A673 (cell line): ENCODE data around the gene HCFC2. TPM values are rescaled to one million over a fixed set of nuclear protein-coding genes. Genes with fewer than 3 reads are reported as not detected.
A peak's percentile ranks its signal among the peaks of the same experiment; 100 is the strongest.

Source experiments
- BruUV-seq: library from RNA; stranded (reverse); fragments of 400-500 nt; replicated peaks from 2 replicates; lab custom pipeline; 2021; lab: Mats Ljungman, UMichigan
- CTCF ChIA-PET: fragments of 300-600 bp; sonication (Branson Sonifier 250); formaldehyde crosslinking; loops from one replicate; lab custom pipeline; 2022; ENCODE audit warnings: antibody characterized with exemption; lab: Charles Lee
- POLR2A ChIA-PET: fragments of 300-600 bp; sonication (Branson Sonifier 250); formaldehyde crosslinking; loops from one replicate; lab custom pipeline; 2022; ENCODE audit warnings: antibody characterized with exemption; ENCODE audit not compliant: low non-redundant PET; lab: Charles Lee
- DNase-seq: peaks from one replicate; pipeline ENCODE4 v3.0.0-alpha.2; 2015; ENCODE audit warnings: low spot score
- H3K27ac ChIP-seq: fragments of 200-600 bp; sonication (generic); 2 replicates; pipeline ENCODE4 v1.5.1; 2016; ENCODE audit warnings: mixed run types, low read depth, mild to moderate bottlenecking, mixed read lengths, antibody characterized with exemption, low read length; ENCODE audit not compliant: poor library complexity, severe bottlenecking
- H3K27me3 ChIP-seq: fragments of 200-600 bp; sonication (generic); replicated peaks from 2 replicates; pipeline ENCODE4 v1.6.1; 2017; ENCODE audit warnings: mixed run types, low read depth, mild to moderate bottlenecking, mixed read lengths, antibody characterized with exemption, low read length; ENCODE audit not compliant: insufficient read depth, poor library complexity
- H3K36me3 ChIP-seq: fragments of 200-600 bp; sonication (generic); 2 replicates; pipeline ENCODE4 v1.6.1; 2016; ENCODE audit warnings: mixed run types, mild to moderate bottlenecking, mixed read lengths, antibody characterized with exemption, low read length; ENCODE audit not compliant: insufficient read depth, poor library complexity, severe bottlenecking
- H3K4me1 ChIP-seq: fragments of 200-600 bp; sonication (generic); 2 replicates; pipeline ENCODE4 v1.6.1; 2017; ENCODE audit warnings: mixed run types, mild to moderate bottlenecking, mixed read lengths, antibody characterized with exemption, low read length; ENCODE audit not compliant: insufficient read depth, poor library complexity, severe bottlenecking
- H3K4me3 ChIP-seq: fragments of 200-600 bp; sonication (generic); 2 replicates; pipeline ENCODE4 v1.5.1; 2016; ENCODE audit warnings: low read depth, mixed run types, mild to moderate bottlenecking, mixed read lengths, low read length; ENCODE audit not compliant: poor library complexity, severe bottlenecking
- H3K9me3 ChIP-seq: fragments of 200-600 bp; sonication (generic); 2 replicates; pipeline ENCODE4 v1.6.1; 2016; ENCODE audit warnings: mixed run types, low read depth, mild to moderate bottlenecking, mixed read lengths, antibody characterized with exemption, low read length; ENCODE audit not compliant: poor library complexity, severe bottlenecking
- CTCF ChIP-seq: fragments of 300-800, 200-600 bp; sonication (generic); conservative IDR thresholded peaks from 2 replicates; pipeline ENCODE4 v1.5.1; 2017; ENCODE audit warnings: low read depth, mild to moderate bottlenecking, antibody characterized with exemption, low read length, moderate library complexity, mixed read lengths
- EZH2 ChIP-seq: fragments of 200-600 bp; sonication (generic); IDR thresholded peaks from 2 replicates; pipeline ENCODE4 v1.6.1; 2017; ENCODE audit warnings: borderline replicate concordance, low read depth, mild to moderate bottlenecking, mixed read lengths, antibody characterized with exemption, low read length; ENCODE audit not compliant: poor library complexity, severe bottlenecking
- intact Hi-C: fragments of 100-400 bp; cut with micrococcal nuclease; formaldehyde crosslinking; loops from one replicate; pipeline ENCODE4 v1.10.0; 2022; ENCODE audit not compliant: unreplicated experiment
- total RNA-seq: library from RNA; stranded (reverse); gene quantifications from 2 replicates; pipeline ENCODE4 v1.2.3, GENCODE V29; 2021

HCFC2 gene
- total RNA-seq, 1 experiment from 2014 or later, result 8.5 TPM

- peaks cover 23% of the 10 kb centered on the region for H3K4me1 ChIP-seq
- peak overlapping the region; percentile 67 for H3K27ac ChIP-seq
- H3K36me3 ChIP-seq, result no peaks in the 10 kb centered on the region
- intact Hi-C loops, result no loop called here
- peak overlapping the region; percentile 28 for H3K4me3 ChIP-seq
- ChIA-PET CTCF (interaction anchor here (0.6 kb wide), 1 partner anchor 30 kb away, joined by 6 read pairs; no protein-coding TSS in a partner anchor), POLR2A (no interaction called here)
- H3K27me3 ChIP-seq, result no peaks in the 10 kb centered on the region
- H3K9me3 ChIP-seq, result no peaks in the 10 kb centered on the region
- BruUV-seq, result no TSS peak
- no peak for DNase-seq
- no peak for TF ChIP-seq CTCF
- no peak for TF ChIP-seq EZH2
Observed at GRCh38 chr12:104138797-104139152, 74.4 kb downstream of the HCFC2 start.

GRCh38 chr12:104142543-104142942 is 78.2 kb downstream of the HCFC2 start:
- Histone ChIP-seq H3K27me3 (no peaks in the 10 kb centered on the region), H3K4me1 (peaks cover 7% of the 10 kb centered on the region), H3K36me3 (no peaks in the 10 kb centered on the region), H3K4me3 (no peak overlapping the region), H3K9me3 (no peaks in the 10 kb centered on the region), H3K27ac (no peak overlapping the region)
- TF ChIP-seq EZH2 (no peak), CTCF (no peak)
- BruUV-seq, result no TSS peak
- ChIA-PET CTCF (no interaction called here), POLR2A (no interaction called here)
- intact Hi-C loops, result no loop called here
- DNase-seq, result no peak

- H3K36me3 ChIP-seq, result no peaks in the 10 kb centered on the region
- no TSS peak for BruUV-seq
- H3K27me3 ChIP-seq, result no peaks in the 10 kb centered on the region
- ChIA-PET POLR2A (no interaction called here), CTCF (no interaction called here)
- no peaks in the 10 kb centered on the region for H3K9me3 ChIP-seq
- intact Hi-C loops, result no loop called here
- TF ChIP-seq EZH2 (no peak), CTCF (no peak)
- H3K27ac ChIP-seq, result no peak overlapping the region
- DNase-seq, result no peak
- H3K4me3 ChIP-seq, result no peak overlapping the region
- peaks cover 7% of the 10 kb centered on the region for H3K4me1 ChIP-seq
Observed at GRCh38 chr12:104143002-104143401, 78.7 kb downstream of the HCFC2 start.
